ENCODE results near the gene PIP5K1B. TPM values are rescaled to one million over a fixed set of nuclear protein-coding genes. Genes with fewer than 3 reads are reported as not detected.

Gene PIP5K1B
- total and polyA plus RNA-seq, 2 donors (not counting 3 experiments of a cell fraction or from before 2014, with no cell fraction given), result 0.27 TPM; not detected in 1

DNA sequence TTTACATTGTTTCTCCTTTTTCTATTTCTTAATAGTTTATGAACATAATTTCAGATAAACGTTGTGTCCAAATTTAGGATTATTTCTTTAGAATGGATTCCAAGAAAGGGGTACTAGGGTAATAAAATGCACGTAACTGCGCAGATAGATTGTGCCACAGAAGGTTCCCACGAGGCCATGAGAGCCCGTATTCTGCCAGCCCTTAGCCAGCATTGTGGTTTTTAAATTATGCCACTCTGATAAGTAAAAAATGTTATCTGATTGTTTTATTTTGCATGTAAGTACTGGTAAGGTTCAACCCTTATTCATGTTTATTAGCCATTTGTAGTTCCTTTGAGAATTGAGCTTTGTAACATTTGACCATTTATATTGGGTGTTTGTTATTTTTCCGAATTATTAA is 220.1 kb downstream of the PIP5K1B start:
- no TSS peak for BruUV-seq (replicated peaks)
- H3K4me1 ChIP-seq (ENCODE audit: control insufficient read depth, extremely low read depth, insufficient read depth, low read length), result no peaks in the 10 kb centered on the region
- no peak overlapping the region for H3K27ac ChIP-seq (ENCODE audit: insufficient read depth, low read depth, low read length)
- H3K4me3 ChIP-seq (replicated peaks in 1 of 3; ENCODE audit: insufficient read depth in 1 of 3, low read depth in 1 of 3, low read length in 3 of 3), result no peak overlapping the region
- H3K27me3 ChIP-seq (ENCODE audit: control insufficient read depth in 2 of 2, insufficient read depth in 2 of 2, low read length in 2 of 2), result no peaks in the 10 kb centered on the region
- FAIRE-seq, result no peak
- H3K36me3 ChIP-seq (ENCODE audit: control insufficient read depth in 2 of 2, extremely low read depth in 1 of 2, insufficient read depth in 2 of 2, low read length in 2 of 2), result no peaks in the 10 kb centered on the region
- DNase-seq (ENCODE audit: low read depth, low spot score), result no peak
- ChIA-PET POLR2A (no interaction called here), CTCF (interaction anchor here (1.2 kb wide), 1 partner anchor 8 kb away, joined by 3 read pairs; no protein-coding TSS in a partner anchor)
- H3K9me3 ChIP-seq (replicated peaks; ENCODE audit: control insufficient read depth, insufficient read depth, low read length), result no peaks in the 10 kb centered on the region
- H3K79me2 ChIP-seq (ENCODE audit: control insufficient read depth, insufficient read depth, low read length), result no peaks in the 10 kb centered on the region
- no peak overlapping the region for H3K9ac ChIP-seq (replicated peaks; ENCODE audit: extremely low read depth, insufficient read depth, low read length)
- no peak for TF ChIP-seq MYC (IDR thresholded peaks at IDR 0.05; ENCODE audit: low read depth, low read length)
- TF ChIP-seq JUN (IDR thresholded peaks at IDR 0.05; ENCODE audit: borderline replicate concordance, insufficient read depth, insufficient read length, low read depth), result no peak
- no peak for TF ChIP-seq GATA2 (IDR thresholded peaks at IDR 0.05; ENCODE audit: insufficient read depth, insufficient read length, low read depth, low read length)
- TF ChIP-seq, protein P1, sequence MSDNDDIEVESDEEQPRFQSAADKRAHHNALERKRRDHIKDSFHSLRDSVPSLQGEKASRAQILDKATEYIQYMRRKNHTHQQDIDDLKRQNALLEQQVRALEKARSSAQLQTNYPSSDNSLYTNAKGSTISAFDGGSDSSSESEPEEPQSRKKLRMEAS (IDR thresholded peaks at IDR 0.05; ENCODE audit: insufficient read depth, insufficient read length), result no peak
- TF ChIP-seq, protein P2, sequence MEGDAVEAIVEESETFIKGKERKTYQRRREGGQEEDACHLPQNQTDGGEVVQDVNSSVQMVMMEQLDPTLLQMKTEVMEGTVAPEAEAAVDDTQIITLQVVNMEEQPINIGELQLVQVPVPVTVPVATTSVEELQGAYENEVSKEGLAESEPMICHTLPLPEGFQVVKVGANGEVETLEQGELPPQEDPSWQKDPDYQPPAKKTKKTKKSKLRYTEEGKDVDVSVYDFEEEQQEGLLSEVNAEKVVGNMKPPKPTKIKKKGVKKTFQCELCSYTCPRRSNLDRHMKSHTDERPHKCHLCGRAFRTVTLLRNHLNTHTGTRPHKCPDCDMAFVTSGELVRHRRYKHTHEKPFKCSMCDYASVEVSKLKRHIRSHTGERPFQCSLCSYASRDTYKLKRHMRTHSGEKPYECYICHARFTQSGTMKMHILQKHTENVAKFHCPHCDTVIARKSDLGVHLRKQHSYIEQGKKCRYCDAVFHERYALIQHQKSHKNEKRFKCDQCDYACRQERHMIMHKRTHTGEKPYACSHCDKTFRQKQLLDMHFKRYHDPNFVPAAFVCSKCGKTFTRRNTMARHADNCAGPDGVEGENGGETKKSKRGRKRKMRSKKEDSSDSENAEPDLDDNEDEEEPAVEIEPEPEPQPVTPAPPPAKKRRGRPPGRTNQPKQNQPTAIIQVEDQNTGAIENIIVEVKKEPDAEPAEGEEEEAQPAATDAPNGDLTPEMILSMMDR (IDR thresholded peaks at IDR 0.05; ENCODE audit: extremely low read depth in 1 of 2, insufficient read depth in 1 of 2, low read depth in 1 of 2, low read length in 2 of 2), result no peak
- TF ChIP-seq POLR2AphosphoS5 (IDR thresholded peaks at IDR 0.05; ENCODE audit: insufficient read depth, low read depth, low read length), result no peak
- TF ChIP-seq POLR2A (IDR thresholded peaks at IDR 0.05; ENCODE audit: low read depth, low read length), result no peak
- H2AFZ ChIP-seq (ENCODE audit: low read depth, low read length), result no peak overlapping the region
- intact Hi-C loops (cut with micrococcal nuclease), result no loop called here
- H3K9me1 ChIP-seq (replicated peaks; ENCODE audit: control insufficient read depth, extremely low read depth, insufficient read depth, low read length), result no peaks in the 10 kb centered on the region
- H4K20me1 ChIP-seq (replicated peaks; ENCODE audit: control insufficient read depth, extremely low read depth, insufficient read depth, low read length), result no peaks in the 10 kb centered on the region
- dilution Hi-C loops (cut with MboI; ENCODE audit: extremely low pct_ligation_motif_present, low sequenced_read_pairs), result no loop called here
- no peak overlapping the region for H3K4me2 ChIP-seq (ENCODE audit: insufficient read depth, low read length)
